ENCODE data around the gene GCAT.

GCAT gene
- 0.51 to 1.5 reads per million in 2 donors for total RNA-seq

GRCh38 chr22:37807410-37808293 lies at the start of gene GCAT:
Gene GCAT (plus strand): TSS chr22:37807934. CDS start chr22:37807968, 34 bp downstream.
- DNase-seq = peak; percentile 78

- no peak for DNase-seq
These were observed 49.0 kb upstream of the GCAT start for GRCh38 chr22:37758694-37759093.

- no peak for DNase-seq
These were observed 48.5 kb upstream of the GCAT start for GRCh38 chr22:37759281-37759680.

GRCh38 chr22:37760152-37760551 lies 47.6 kb upstream of the GCAT start:
- no peak for DNase-seq

- DNase-seq = no peak
These were observed 45.3 kb upstream of the GCAT start for GRCh38 chr22:37762389-37762836.

GRCh38 chr22:37763012-37763411 lies 44.7 kb upstream of the GCAT start:
- DNase-seq = no peak

GRCh38 chr22:37763652-37764051 lies 44.1 kb upstream of the GCAT start:
- DNase-seq = no peak

GRCh38 chr22:37764622-37765021 lies 43.1 kb upstream of the GCAT start:
- no peak for DNase-seq

GRCh38 chr22:37765498-37765897 lies 42.2 kb upstream of the GCAT start:
- DNase-seq = no peak

- no peak for DNase-seq
These were observed 41.7 kb upstream of the GCAT start for GRCh38 chr22:37765953-37766576.

GRCh38 chr22:37768273-37768672 lies 39.5 kb upstream of the GCAT start:
- no peak for DNase-seq

GRCh38 chr22:37769056-37769455 lies 38.7 kb upstream of the GCAT start:
- no peak for DNase-seq

- DNase-seq = no peak
These were observed 36.7 kb upstream of the GCAT start for GRCh38 chr22:37771081-37771480.

- no peak for DNase-seq
These were observed 35.9 kb upstream of the GCAT start for GRCh38 chr22:37771702-37772427.

GRCh38 chr22:37774728-37775127 lies 33.0 kb upstream of the GCAT start:
- DNase-seq = no peak

GRCh38 chr22:37775785-37776638 lies 31.7 kb upstream of the GCAT start:
- DNase-seq = no peak

GRCh38 chr22:37776639-37777005 lies 31.1 kb upstream of the GCAT start:
- DNase-seq = no peak

GRCh38 chr22:37777122-37777687 lies 30.5 kb upstream of the GCAT start:
- DNase-seq = no peak

GRCh38 chr22:37778370-37779009 lies 29.2 kb upstream of the GCAT start:
- DNase-seq = no peak

- DNase-seq = no peak
These were observed 26.2 kb upstream of the GCAT start for GRCh38 chr22:37781434-37782059.

Data from activated gamma-delta T cell (primary cell).